GM12878 (cell line): Measurements from ENCODE around the gene RUNX3. TPM values are rescaled to one million over a fixed set of nuclear protein-coding genes. Genes with fewer than 3 reads are reported as not detected.

ENCODE experiments used
- BMI1 ChIP-seq: fragments of 450-650 bp; IDR thresholded peaks from 2 replicates; pipeline ENCODE4 v1.6.1; 2016; ENCODE audit warnings: mild to moderate bottlenecking, moderate library complexity, borderline replicate concordance
- CHD2 ChIP-seq: IDR thresholded peaks from 2 replicates; pipeline ENCODE4 v1.6.1; 2011; ENCODE audit warnings: low read depth, low read length, improper control_type of control experiment, borderline replicate concordance
- JUND ChIP-seq: IDR thresholded peaks from 2 replicates; pipeline ENCODE4 v1.6.1; 2012; ENCODE audit warnings: low read depth, mild to moderate bottlenecking, low read length, improper control_type of control experiment, moderate library complexity
- MEF2B ChIP-seq: fragments of 450-650 bp; IDR thresholded peaks from 2 replicates; pipeline ENCODE4 v1.6.1; 2018; ENCODE audit warnings: mild to moderate bottlenecking, moderate library complexity; ENCODE audit not compliant: partially characterized antibody, poor library complexity, severe bottlenecking
- MYC ChIP-seq: IDR thresholded peaks from 2 replicates; pipeline ENCODE4 v1.6.1; 2011; ENCODE audit warnings: mild to moderate bottlenecking, low read length, moderate library complexity, inconsistent platforms; ENCODE audit not compliant: insufficient read depth, insufficient replicate concordance, insufficient read length, severe bottlenecking
- NR2C1 ChIP-seq: fragments of 450-650 bp; IDR thresholded peaks from 2 replicates; pipeline ENCODE4 v1.6.1; 2017; ENCODE audit warnings: antibody characterized with exemption, mild to moderate bottlenecking, moderate library complexity
- POLR2A ChIP-seq: IDR thresholded peaks from 2 replicates; pipeline ENCODE4 v1.6.1; 2011; ENCODE audit warnings: low read depth, mild to moderate bottlenecking, low read length
- TAF1 ChIP-seq: IDR thresholded peaks from 2 replicates; pipeline ENCODE4 v1.6.1; 2011; ENCODE audit warnings: mild to moderate bottlenecking, low read depth, low read length, borderline replicate concordance
- ZNF24 ChIP-seq: fragments of 450-650 bp; IDR thresholded peaks from 2 replicates; pipeline ENCODE4 v1.6.1; 2017; ENCODE audit warnings: antibody characterized with exemption, mild to moderate bottlenecking
- ZZZ3 ChIP-seq: IDR thresholded peaks from 2 replicates; pipeline ENCODE4 v1.6.1; 2011; ENCODE audit warnings: low read depth; ENCODE audit not compliant: control insufficient read depth, insufficient read length
- microRNA-seq: library from miRNA; unstranded; fragments of <30 nt; microRNA quantifications from one replicate; pipeline ENCODE4, GENCODE V29; 2018
- polyA plus RNA-seq, 11 experiments: library from polyadenylated mRNA; depleted of rRNA in 4 of 11; unstranded in 6 of 11; stranded (reverse) in 5 of 11; fragments of >200 nt; fragmentation: Nextera tagmentation in 4 of 11; fragmentation: Illumina TruSeq in 1 of 11; extraction: Ambion mirVana in 4 of 11; extraction: Trizol in 1 of 11; gene quantifications; 1 replicate in 1 of 11; 2 replicates in 10 of 11; pipeline versions ENCODE4 v1.2.1 to v1.2.3, GENCODE V29; 2011 to 2016; ENCODE audit warnings: inconsistent platforms in 2 of 11, missing spikeins in 2 of 11, low read depth in 1 of 11
- small RNA-seq: library from RNA; depleted of rRNA; stranded (forward); fragments of <200 nt; gene quantifications from one replicate; pipeline ENCODE3, GENCODE V24; 2014
- total RNA-seq, 4 experiments: library from RNA; depleted of rRNA in 3 of 4; stranded (reverse); fragments of >200 nt in 3 of 4; fragmentation: Illumina TruSeq in 1 of 4; extraction: Trizol in 1 of 4; gene quantifications; 2 replicates each; pipeline versions ENCODE4 v1.2.1 to v1.2.3, GENCODE V29; 2013 to 2021
- TF ChIP-seq, protein P1 (sequence below): fragments of 450-650 bp; IDR thresholded peaks from 2 replicates; pipeline ENCODE4 v1.6.1; 2017; ENCODE audit warnings: mild to moderate bottlenecking
- TF ChIP-seq, protein P2 (sequence below): fragments of 450-650 bp; IDR thresholded peaks from 2 replicates; pipeline ENCODE4 v1.6.1; 2017; ENCODE audit warnings: borderline replicate concordance

Gene RUNX3
- total and polyA plus RNA-seq, 10 of the 15 experiments (the other 5 are each of a cell fraction or from before 2014, with no cell fraction given), result 19.0 to 151 (median 31.4) TPM

DNA sequence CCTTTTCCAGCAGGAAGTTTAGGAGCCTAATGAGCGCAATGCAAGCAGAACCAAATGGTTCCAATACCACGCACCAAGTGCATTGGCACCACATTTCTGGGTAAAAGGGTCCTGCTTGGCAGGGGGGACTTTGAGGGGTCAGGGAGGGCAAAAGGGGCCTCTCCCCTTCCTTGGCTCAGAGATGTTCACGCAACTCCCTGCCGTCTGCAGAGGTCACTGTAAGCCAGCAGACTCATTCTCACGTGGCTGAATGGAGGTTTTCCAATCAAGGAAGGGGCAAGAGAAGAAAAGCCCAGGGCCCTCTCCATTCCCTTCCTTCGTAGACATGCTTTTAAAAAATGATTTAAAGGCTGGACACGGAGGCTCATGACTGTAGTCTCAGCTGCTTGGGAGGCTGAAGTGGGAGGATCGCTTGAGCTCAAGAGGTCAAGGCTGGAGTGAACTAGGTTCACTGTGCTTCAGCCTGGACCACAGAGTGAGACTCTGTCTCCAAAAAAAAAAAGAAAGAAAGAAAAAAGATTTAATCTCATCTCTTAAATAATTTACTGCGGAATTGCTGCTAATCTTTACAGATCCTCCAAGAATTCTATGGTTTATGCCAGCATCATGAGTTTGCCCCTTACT is 80.3 kb downstream of the RUNX3 start (continued):
- TF ChIP-seq, protein P1, sequence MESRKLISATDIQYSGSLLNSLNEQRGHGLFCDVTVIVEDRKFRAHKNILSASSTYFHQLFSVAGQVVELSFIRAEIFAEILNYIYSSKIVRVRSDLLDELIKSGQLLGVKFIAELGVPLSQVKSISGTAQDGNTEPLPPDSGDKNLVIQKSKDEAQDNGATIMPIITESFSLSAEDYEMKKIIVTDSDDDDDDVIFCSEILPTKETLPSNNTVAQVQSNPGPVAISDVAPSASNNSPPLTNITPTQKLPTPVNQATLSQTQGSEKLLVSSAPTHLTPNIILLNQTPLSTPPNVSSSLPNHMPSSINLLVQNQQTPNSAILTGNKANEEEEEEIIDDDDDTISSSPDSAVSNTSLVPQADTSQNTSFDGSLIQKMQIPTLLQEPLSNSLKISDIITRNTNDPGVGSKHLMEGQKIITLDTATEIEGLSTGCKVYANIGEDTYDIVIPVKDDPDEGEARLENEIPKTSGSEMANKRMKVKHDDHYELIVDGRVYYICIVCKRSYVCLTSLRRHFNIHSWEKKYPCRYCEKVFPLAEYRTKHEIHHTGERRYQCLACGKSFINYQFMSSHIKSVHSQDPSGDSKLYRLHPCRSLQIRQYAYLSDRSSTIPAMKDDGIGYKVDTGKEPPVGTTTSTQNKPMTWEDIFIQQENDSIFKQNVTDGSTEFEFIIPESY, result no peak
- TF ChIP-seq ZNF24 (no peak), MEF2B (no peak), CHD2 (0 out of 2 replicates have a peak, but pooled peaks have one; percentile 34), POLR2A (no peak), NR2C1 (no peak), ZZZ3 (no peak), JUND (no peak), MYC (no peak), BMI1 (no peak), TAF1 (no peak)
- TF ChIP-seq, protein P2, sequence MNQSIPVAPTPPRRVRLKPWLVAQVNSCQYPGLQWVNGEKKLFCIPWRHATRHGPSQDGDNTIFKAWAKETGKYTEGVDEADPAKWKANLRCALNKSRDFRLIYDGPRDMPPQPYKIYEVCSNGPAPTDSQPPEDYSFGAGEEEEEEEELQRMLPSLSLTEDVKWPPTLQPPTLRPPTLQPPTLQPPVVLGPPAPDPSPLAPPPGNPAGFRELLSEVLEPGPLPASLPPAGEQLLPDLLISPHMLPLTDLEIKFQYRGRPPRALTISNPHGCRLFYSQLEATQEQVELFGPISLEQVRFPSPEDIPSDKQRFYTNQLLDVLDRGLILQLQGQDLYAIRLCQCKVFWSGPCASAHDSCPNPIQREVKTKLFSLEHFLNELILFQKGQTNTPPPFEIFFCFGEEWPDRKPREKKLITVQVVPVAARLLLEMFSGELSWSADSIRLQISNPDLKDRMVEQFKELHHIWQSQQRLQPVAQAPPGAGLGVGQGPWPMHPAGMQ, result no peak
- TF ChIP-seq, all 136 proteins: peak for 12

Small RNA genes lying within 50 kb of the gene (microRNA-seq; reads per million reads assigned to microRNA genes)
- gene MIR6731, result 15.2 reads per million, percentile 51 among the genes with 10 or more reads in this experiment

Small RNA genes lying within 50 kb of the gene (small RNA-seq; reads per million reads assigned to genes)
- 0.35 reads per million for gene MIR6731

Other genes with a start within 250 kb of the RUNX3 start
- 58.7 and 75.0 TPM in 2 replicates for gene CLIC4, start 184.8 kb downstream of the RUNX3 start, total RNA-seq (2014; rRNA removed)
- gene CLIC4, start 184.8 kb downstream of the RUNX3 start, total RNA-seq (2014; rRNA removed; fragmentation: Illumina TruSeq; extraction: Trizol), result 79.4 and 81.4 TPM in 2 replicates
- gene CLIC4, start 184.8 kb downstream of the RUNX3 start, total RNA-seq (2021), result 107 and 112 TPM in 2 replicates
- 50.2 and 59.5 TPM in 2 replicates for gene CLIC4, start 184.8 kb downstream of the RUNX3 start, polyA plus RNA-seq (2011; rRNA removed)
- 92.6 and 119 TPM in 2 replicates for gene CLIC4, start 184.8 kb downstream of the RUNX3 start, polyA plus RNA-seq (2014; fragmentation: Illumina TruSeq; extraction: Trizol)
- 10 to 100 TPM; 20.4 to 26.5 TPM for gene CLIC4, start 184.8 kb downstream of the RUNX3 start, polyA plus RNA-seq (2014; fragmentation: Nextera tagmentation; extraction: Ambion mirVana)
- gene CLIC4, start 184.8 kb downstream of the RUNX3 start, polyA plus RNA-seq (2014; rRNA removed), result 44.1 and 59.9 TPM in 2 replicates
- gene CLIC4, start 184.8 kb downstream of the RUNX3 start, polyA plus RNA-seq (2016; fragmentation: Nextera tagmentation; extraction: Ambion mirVana), result 100 to 1,000 TPM in 1 of 2 experiments, 10 to 100 TPM in 1; 97.9 to 102 TPM